Caco-2 (cell line): ENCODE results near the gene RHCG. TPM values are rescaled to one million over a fixed set of nuclear protein-coding genes. Genes with fewer than 3 reads are reported as not detected.

Source experiments
- BruUV-seq: library from RNA; stranded (reverse); fragments of 400-500 nt; replicated peaks from 2 replicates; lab custom pipeline; 2021; lab: Mats Ljungman, UMichigan
- CTCF ChIA-PET: fragments of 300-600 bp; sonication (Branson Sonifier 250); formaldehyde crosslinking; loops from one replicate; lab custom pipeline; 2022; ENCODE audit warnings: antibody characterized with exemption; lab: Charles Lee
- POLR2A ChIA-PET: fragments of 300-600 bp; sonication (Branson Sonifier 250); formaldehyde crosslinking; loops from one replicate; lab custom pipeline; 2022; ENCODE audit warnings: antibody characterized with exemption; lab: Charles Lee
- DNase-seq, 2 experiments: peaks; one replicate each; pipeline versions ENCODE4 v3.0.0 to v3.0.0-alpha.2; 2020 to 2022
- H3K27me3 ChIP-seq: replicated peaks from 2 replicates; pipeline ENCODE4 v1.6.0; 2011; ENCODE audit warnings: low read length; ENCODE audit not compliant: control insufficient read depth, insufficient read depth
- H3K36me3 ChIP-seq: 2 replicates; pipeline ENCODE4 v1.5.1; 2011; ENCODE audit warnings: low read length; ENCODE audit not compliant: control insufficient read depth, insufficient read depth
- H3K4me1 ChIP-seq: fragments of 250-450 bp; sonication (Bioruptor Pico); 2 replicates; pipeline ENCODE4 v1.5.1; 2020; ENCODE audit warnings: mild to moderate bottlenecking
- H3K4me3 ChIP-seq: 2 replicates; pipeline ENCODE4 v1.5.1; 2011; ENCODE audit warnings: low read depth, mild to moderate bottlenecking, control low read depth, low read length
- H3K9me3 ChIP-seq: fragments of 250-450 bp; sonication (Bioruptor Pico); 2 replicates; pipeline ENCODE4 v1.5.1; 2020; ENCODE audit warnings: mild to moderate bottlenecking, moderate library complexity
- H3K27ac Mint-ChIP-seq: one replicate; pipeline ENCODE4 v1.8.0; 2022; ENCODE audit warnings: mixed read lengths; ENCODE audit not compliant: unreplicated experiment
- H3K27me3 Mint-ChIP-seq: one replicate; pipeline ENCODE4 v1.8.0; 2022; ENCODE audit warnings: mixed read lengths; ENCODE audit not compliant: insufficient read depth, unreplicated experiment
- H3K36me3 Mint-ChIP-seq: one replicate; pipeline ENCODE4 v1.8.0; 2022; ENCODE audit warnings: mild to moderate bottlenecking, mixed read lengths; ENCODE audit not compliant: insufficient read depth, unreplicated experiment
- H3K4me1 Mint-ChIP-seq: one replicate; pipeline ENCODE4 v1.8.0; 2022; ENCODE audit warnings: low read depth, mixed read lengths; ENCODE audit not compliant: unreplicated experiment
- H3K4me3 Mint-ChIP-seq: one replicate; pipeline ENCODE4 v1.8.0; 2022; ENCODE audit warnings: mild to moderate bottlenecking, moderate library complexity, mixed read lengths; ENCODE audit not compliant: unreplicated experiment
- H3K9me3 Mint-ChIP-seq: one replicate; pipeline ENCODE4 v1.8.0; 2022; ENCODE audit warnings: mixed read lengths; ENCODE audit not compliant: unreplicated experiment
- intact Hi-C: fragments of 100-400 bp; cut with micrococcal nuclease; formaldehyde crosslinking; loops from one replicate; pipeline ENCODE4 v1.10.0; 2022; ENCODE audit not compliant: unreplicated experiment
- total RNA-seq: library from RNA; stranded (reverse); gene quantifications from 2 replicates; pipeline ENCODE4 v1.2.3, GENCODE V29; 2022
- TF ChIP-seq, protein P1 (sequence below), 2 experiments: fragments of 200-600 bp in 1 of 2; IDR thresholded peaks; 1 replicate in 1 of 2; 2 replicates in 1 of 2; pipeline versions ENCODE4 v1.5.1 to v1.8.0; 2011 to 2022; ENCODE audit warnings: antibody characterized with exemption in 1 of 2, control low read depth in 1 of 2, inconsistent platforms in 1 of 2, low read depth in 1 of 2, low read length in 1 of 2, mild to moderate bottlenecking in 1 of 2, moderate library complexity in 1 of 2; ENCODE audit not compliant: insufficient read depth in 1 of 2, severe bottlenecking in 1 of 2, unreplicated experiment in 1 of 2

RHCG gene
- total RNA-seq, 1 experiment from 2014 or later: not detected

DNA sequence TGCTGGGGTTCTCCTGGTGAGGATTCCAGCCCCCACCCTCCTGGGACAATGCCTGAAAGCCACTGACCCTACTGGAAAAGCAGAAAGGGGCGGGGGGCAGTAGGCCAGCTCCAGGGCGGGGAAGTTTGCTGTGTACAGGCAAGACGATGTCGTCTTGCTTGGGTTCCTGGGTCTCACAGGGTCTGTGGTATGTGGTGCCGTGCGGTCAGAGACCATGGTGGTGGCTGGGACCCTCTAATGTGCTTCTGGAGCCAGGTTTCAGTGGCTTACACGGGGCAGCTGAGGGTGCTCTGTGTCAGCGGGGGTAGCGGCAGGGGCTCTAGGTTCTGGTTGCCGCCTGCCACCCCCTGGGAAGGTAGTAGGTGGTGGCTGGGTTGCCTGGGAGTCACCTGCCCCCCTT is 54.2 kb downstream of the RHCG start:
- H3K36me3 ChIP-seq: no peaks in the 10 kb centered on the region
- CTCF ChIA-PET: interaction anchor here (0.9 to 2.9 kb wide), 7 partner anchors 12 to 78 kb away, joined by 3 to 34 read pairs (median 4); no protein-coding TSS in a partner anchor
- Mint-ChIP-seq H3K9me3 (no peaks in the 10 kb centered on the region), H3K36me3 (no peaks in the 10 kb centered on the region), H3K4me3 (no peak overlapping the region), H3K4me1 (peaks cover 8% of the 10 kb centered on the region), H3K27me3 (no peaks in the 10 kb centered on the region), H3K27ac (no peak overlapping the region)
- POLR2A ChIA-PET: no interaction called here
- no TSS peak for BruUV-seq
- no peak for DNase-seq
- intact Hi-C loops: loop anchor here (1.0 kb wide), 1 partner anchor 30 kb away; no protein-coding TSS in a partner anchor
- no peaks in the 10 kb centered on the region for H3K9me3 ChIP-seq
- no peaks in the 10 kb centered on the region for H3K27me3 ChIP-seq
- TF ChIP-seq, protein P1, sequence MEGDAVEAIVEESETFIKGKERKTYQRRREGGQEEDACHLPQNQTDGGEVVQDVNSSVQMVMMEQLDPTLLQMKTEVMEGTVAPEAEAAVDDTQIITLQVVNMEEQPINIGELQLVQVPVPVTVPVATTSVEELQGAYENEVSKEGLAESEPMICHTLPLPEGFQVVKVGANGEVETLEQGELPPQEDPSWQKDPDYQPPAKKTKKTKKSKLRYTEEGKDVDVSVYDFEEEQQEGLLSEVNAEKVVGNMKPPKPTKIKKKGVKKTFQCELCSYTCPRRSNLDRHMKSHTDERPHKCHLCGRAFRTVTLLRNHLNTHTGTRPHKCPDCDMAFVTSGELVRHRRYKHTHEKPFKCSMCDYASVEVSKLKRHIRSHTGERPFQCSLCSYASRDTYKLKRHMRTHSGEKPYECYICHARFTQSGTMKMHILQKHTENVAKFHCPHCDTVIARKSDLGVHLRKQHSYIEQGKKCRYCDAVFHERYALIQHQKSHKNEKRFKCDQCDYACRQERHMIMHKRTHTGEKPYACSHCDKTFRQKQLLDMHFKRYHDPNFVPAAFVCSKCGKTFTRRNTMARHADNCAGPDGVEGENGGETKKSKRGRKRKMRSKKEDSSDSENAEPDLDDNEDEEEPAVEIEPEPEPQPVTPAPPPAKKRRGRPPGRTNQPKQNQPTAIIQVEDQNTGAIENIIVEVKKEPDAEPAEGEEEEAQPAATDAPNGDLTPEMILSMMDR (IDR thresholded peaks at IDR 0.05; ENCODE audit: insufficient read depth in 1 of 2, low read depth in 1 of 2, low read length in 1 of 2, severe bottlenecking in 1 of 2, unreplicated experiment in 1 of 2): no peak
- H3K4me1 ChIP-seq: peaks cover 4% of the 10 kb centered on the region
- H3K4me3 ChIP-seq: no peak overlapping the region

DNA sequence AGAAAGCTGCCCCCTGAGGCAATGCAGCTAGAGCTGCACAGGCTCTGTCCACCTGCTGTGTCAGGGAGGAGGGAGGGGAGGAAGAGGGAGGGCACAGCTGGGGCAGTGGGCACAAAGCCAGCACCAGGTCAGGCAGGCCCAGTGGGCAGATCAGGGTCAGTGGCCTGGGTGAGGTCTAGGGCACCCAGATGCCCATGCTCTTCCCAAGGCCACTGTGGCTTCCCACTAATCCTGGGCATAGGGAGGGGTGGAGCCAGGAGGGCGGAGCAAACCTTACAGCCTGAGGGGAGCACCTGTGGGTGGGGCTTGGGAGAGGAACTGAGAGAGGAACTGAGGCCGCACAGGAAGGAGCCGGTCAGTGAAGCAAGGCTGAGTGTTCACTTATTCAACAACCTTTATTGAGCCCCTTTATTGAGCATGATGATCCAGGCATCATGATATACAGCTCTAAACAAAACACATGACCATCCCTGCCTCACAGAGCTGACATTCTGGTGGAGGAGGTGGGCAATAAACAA is 55.0 kb downstream of the RHCG start:
- Histone ChIP-seq H3K4me3 (no peak overlapping the region), H3K4me1 (peaks cover 12% of the 10 kb centered on the region), H3K36me3 (no peaks in the 10 kb centered on the region), H3K9me3 (no peaks in the 10 kb centered on the region), H3K27me3 (no peaks in the 10 kb centered on the region)
- Mint-ChIP-seq H3K27me3 (no peaks in the 10 kb centered on the region), H3K4me1 (peaks cover 14% of the 10 kb centered on the region), H3K27ac (no peak overlapping the region), H3K36me3 (no peaks in the 10 kb centered on the region), H3K4me3 (no peak overlapping the region), H3K9me3 (no peaks in the 10 kb centered on the region)
- no TSS peak for BruUV-seq
- TF ChIP-seq, protein P1 (IDR thresholded peaks at IDR 0.05; ENCODE audit: insufficient read depth in 1 of 2, low read depth in 1 of 2, low read length in 1 of 2, severe bottlenecking in 1 of 2, unreplicated experiment in 1 of 2): no peak
- no peak for DNase-seq
- CTCF ChIA-PET: no interaction called here
- intact Hi-C loops: no loop called here
- POLR2A ChIA-PET: no interaction called here

DNA sequence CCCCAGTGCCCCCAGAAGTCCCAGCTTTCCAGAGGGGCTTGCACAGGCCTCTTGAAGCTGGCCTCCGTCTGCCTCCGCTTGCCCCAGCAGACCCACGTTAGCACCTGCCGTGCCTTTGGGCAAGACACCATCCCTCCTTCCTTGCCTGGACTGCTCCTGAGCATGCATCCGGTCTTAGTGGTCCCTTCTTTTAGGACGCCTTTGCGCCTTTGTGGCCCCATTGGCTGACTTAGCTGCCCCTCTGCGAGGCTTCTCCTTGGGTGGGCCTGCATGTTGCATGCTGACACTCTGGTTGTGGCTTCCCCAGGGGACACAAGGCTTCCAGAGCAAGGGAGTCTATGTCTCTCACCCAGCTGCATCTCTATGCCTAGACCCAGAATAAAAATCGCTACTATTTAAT is 56.6 kb downstream of the RHCG start:
- DNase-seq: no peak
- H3K36me3 Mint-ChIP-seq: no peaks in the 10 kb centered on the region
- H3K9me3 Mint-ChIP-seq: no peaks in the 10 kb centered on the region
- no TSS peak for BruUV-seq
- peaks cover 14% of the 10 kb centered on the region for H3K4me1 Mint-ChIP-seq
- POLR2A ChIA-PET: no interaction called here
- intact Hi-C loops: no loop called here
- H3K36me3 ChIP-seq: no peaks in the 10 kb centered on the region
- H3K4me3 Mint-ChIP-seq: no peak overlapping the region
- no peaks in the 10 kb centered on the region for H3K9me3 ChIP-seq
- H3K4me1 ChIP-seq: peaks cover 17% of the 10 kb centered on the region
- no peaks in the 10 kb centered on the region for H3K27me3 Mint-ChIP-seq
- CTCF ChIA-PET: no interaction called here
- H3K4me3 ChIP-seq: no peak overlapping the region
- H3K27me3 ChIP-seq: no peaks in the 10 kb centered on the region
- no peak overlapping the region for H3K27ac Mint-ChIP-seq
- TF ChIP-seq, protein P1 (IDR thresholded peaks at IDR 0.05; ENCODE audit: insufficient read depth in 1 of 2, low read depth in 1 of 2, low read length in 1 of 2, severe bottlenecking in 1 of 2, unreplicated experiment in 1 of 2): no peak
